8988T (cell line): Measurements from ENCODE around the gene SLC26A5.

Source experiments
- DNase-seq: peaks from one replicate; pipeline ENCODE4 v3.0.0; 2011

The SLC26A5 gene

DNA sequence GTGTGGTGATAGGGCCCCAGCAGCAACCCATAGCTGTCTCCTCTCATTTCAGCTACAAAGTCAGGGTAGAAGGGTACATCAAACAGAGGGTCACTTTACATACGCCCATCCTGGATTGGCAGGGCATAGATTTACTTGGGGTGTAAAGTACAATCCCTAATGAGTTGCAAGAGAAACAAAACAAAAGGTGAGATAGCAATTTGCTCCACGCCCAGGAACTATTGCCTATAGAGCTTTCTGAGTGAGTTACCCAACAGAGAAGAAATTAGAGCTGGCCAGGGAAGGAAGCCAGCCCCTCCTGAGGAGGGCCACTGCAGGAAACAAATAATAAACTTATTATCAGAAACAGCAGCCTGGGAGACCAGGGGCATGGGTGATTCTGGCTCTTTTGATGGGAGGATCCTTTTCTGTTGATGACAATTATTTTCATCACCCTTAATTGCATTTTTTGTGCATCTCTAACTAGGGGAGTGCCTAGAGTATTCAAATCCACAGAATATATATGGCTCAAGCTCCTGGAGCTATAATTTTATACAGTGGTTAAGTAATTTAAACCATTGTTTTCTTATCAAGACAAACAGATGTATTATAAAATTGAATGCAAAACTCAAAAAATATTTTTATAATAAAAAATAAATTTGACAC lies 47.4 kb downstream of the SLC26A5 start:
- DNase-seq: no peak

DNA sequence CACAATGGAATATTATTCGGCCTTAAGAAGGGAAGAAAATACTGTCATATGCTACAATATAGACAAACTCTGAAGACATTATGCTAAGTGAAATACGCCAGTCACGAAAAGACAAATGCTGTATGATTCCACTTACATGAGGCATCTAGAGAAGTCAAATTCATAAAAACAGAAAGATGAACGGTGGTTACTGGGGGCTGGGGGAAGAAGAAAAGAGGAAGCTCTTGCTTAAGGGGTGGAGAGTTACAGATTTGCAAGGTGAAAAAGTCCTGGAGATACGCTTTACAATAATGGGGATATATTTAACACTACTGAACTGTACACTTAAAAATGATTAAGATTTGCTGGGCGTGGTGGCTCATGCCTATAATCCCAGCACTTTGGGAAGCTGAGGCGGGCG lies 49.5 kb downstream of the SLC26A5 start:
- no peak for DNase-seq

DNA sequence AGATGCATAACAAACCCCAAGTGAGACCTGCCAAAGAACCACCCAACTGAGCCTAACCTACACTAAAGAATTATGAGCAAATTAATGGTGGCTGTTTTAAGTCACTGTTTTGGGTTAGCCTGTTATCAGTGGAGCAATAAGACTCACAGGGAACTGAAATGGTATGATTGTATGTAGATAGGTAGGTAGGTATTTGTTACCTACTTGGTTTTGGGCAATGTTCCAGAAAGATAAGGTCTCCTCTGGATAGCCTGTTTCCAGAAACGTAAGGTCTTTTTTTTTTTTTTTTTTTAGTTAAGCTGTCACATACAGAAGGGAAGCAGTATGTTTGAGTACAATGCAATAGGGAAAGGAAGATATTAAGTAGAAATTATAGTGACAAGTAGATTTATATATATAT lies 50.9 kb downstream of the SLC26A5 start:
- no peak for DNase-seq

- DNase-seq: no peak
These were observed 51.4 kb downstream of the SLC26A5 start for GRCh38 chr7:103394566-103394965.

- DNase-seq: no peak
These were observed 54.0 kb downstream of the SLC26A5 start for GRCh38 chr7:103391976-103392375.

DNA sequence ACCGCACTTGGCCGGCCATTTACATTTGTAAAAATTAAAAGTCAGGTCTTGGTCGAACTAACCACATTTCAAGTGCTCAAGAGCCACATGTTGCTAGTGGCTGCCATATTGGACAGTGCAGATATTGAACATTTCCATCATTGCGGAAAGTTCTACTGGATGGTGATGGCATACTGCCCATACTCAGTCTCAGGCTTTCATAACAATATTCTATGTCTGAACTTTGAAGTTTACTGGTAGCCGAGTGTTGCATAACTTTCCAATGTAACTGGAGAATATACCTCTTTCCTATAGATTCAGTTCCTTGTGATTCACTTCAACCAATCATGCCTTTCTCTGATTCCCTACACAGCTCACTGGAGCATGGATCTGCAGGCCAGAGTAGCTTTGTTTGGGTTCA lies 54.9 kb downstream of the SLC26A5 start:
- DNase-seq: no peak

GRCh38 chr7:103389263-103389662 lies 56.7 kb downstream of the SLC26A5 start:
- DNase-seq: no peak

DNA sequence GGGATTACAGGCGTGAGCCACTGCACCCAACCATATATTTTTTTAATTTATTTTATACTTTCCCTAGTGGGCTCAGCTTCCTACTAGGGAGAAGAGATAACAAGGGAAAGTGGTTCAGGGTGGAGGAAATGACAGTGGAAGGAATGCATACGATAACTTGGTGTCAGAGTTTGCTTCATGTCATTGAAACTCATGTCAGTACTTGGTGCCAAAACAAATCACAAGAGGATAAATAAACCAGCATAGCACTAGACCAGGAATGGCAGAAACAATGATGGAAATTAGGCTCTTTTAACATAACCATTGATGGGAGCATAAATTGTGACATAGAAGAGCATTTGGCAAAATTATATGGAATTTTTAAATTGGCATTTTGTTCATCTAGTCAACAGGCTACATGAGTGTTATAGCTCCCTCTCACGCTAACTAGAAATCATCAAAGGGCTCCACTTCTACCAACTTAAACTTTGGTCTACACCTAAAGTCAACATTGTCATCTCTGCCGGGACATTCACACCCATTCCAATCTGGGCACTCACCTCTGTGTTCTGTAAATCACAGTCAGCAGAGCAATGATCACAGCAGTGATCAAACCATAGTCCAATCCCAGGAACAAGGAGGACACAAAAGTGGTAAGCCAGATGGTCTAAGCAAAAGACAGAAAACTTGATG lies 57.4 kb downstream of the SLC26A5 start:
- no peak for DNase-seq

DNA sequence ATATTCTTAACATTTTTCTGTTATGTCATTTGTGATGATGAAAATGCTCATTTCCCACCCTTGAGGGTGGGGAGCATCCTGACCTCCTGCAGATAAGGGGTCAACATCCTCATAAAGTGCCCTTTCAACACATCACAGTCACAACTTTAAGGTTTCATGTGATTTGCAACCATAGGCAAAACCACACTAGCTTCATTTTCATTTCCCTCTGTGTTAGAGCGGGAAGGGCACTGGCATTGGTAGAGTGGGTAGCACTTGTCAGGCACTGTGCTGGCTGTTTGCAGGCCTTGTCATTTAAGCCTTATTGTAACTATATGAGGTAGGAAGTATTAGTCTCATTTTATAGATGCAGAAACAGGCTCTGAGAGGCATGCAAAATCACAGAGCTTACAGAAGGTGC lies 58.8 kb downstream of the SLC26A5 start:
- DNase-seq: no peak

GRCh38 chr7:103382032-103382402 lies 64.0 kb downstream of the SLC26A5 start:
- DNase-seq: no peak

DNA sequence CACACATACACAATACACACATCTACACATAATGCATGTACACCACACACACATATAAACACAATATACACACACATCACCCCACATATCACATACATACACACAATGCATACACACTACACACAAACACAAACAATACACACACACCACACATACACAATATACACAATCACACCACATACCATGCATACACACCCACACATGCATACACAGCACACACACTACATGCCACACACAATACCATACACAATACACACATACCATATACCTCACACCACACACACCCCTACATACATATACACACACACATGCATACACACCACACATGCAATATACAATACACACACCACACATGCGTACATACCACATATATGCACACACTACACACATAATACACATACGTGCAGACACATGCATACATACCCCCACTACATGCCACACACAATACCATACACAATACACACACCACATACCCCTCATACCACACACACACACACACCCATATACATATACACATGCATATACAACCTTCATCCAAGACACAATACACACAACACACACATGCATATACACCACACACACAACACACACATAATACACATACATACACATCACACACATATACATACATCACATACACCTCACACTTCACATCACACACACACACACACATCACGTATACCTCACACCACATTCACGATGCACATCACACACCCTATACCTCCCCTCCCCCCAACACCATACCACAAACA lies 64.6 kb downstream of the SLC26A5 start:
- DNase-seq: no peak

- no peak for DNase-seq
These were observed 65.4 kb downstream of the SLC26A5 start for GRCh38 chr7:103380395-103381191.

GRCh38 chr7:103379270-103379975 lies 66.6 kb downstream of the SLC26A5 start:
- DNase-seq: no peak

DNA sequence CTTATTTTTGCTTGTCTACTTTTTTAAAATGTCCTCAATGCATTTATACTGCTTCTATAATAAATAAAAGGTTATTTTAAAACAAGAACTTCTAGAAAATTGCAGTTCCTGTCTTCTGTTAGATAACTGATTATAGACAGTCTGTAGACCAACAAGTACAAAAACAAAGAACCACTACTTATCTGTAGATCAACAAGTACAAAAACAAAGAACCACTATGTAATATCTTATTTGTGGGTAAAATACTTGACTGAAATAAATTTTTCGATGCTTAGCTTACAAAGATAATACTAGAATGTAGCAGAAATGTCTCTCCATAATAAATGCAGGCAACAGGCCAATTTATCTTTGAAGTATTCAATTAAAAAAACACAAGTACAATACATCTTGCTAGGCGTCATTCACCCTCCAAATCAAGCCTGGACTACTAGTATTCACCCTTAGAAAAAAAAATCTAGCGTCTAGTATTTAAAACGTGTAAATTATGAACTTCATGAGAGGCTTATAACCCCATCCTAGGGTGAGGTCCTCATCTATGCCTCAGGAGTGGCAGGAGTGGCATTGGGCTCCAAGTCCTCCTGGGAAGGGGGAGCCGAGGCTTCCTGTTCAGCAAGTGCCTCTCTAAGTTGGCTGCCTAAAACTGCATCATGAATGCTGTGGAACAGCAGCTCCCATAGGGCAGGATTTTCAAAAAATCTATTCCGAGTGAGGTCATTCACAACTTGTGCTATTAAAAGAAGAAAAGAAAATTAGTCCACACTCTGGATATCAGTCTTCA lies 72.0 kb downstream of the SLC26A5 start:
- no peak for DNase-seq

- no peak for DNase-seq
These were observed 76.6 kb downstream of the SLC26A5 start for GRCh38 chr7:103369432-103369831.

- DNase-seq: no peak
These were observed 96.2 kb downstream of the SLC26A5 start for GRCh38 chr7:103349805-103350204.

DNA sequence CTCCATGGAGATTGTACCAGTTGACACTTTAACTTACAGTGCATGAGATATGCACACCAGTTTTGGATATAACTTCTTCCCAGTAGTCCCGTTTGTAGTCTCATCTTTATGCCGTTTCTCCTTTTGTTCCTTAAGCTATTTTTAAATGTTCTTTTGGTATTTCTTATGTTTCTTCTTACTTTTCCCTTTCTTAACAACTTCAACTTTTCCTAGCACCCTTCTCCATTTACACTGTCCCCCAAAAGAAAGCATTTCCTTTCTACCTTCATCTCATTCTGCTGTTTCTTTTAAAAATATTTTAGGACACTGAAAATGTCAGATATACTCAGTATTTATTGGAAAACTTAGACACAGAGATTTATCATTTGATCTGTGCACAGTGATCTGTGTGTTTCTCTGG lies 97.0 kb downstream of the SLC26A5 start:
- no peak for DNase-seq

- no peak for DNase-seq
These were observed 97.6 kb downstream of the SLC26A5 start for GRCh38 chr7:103348452-103348851.

DNA sequence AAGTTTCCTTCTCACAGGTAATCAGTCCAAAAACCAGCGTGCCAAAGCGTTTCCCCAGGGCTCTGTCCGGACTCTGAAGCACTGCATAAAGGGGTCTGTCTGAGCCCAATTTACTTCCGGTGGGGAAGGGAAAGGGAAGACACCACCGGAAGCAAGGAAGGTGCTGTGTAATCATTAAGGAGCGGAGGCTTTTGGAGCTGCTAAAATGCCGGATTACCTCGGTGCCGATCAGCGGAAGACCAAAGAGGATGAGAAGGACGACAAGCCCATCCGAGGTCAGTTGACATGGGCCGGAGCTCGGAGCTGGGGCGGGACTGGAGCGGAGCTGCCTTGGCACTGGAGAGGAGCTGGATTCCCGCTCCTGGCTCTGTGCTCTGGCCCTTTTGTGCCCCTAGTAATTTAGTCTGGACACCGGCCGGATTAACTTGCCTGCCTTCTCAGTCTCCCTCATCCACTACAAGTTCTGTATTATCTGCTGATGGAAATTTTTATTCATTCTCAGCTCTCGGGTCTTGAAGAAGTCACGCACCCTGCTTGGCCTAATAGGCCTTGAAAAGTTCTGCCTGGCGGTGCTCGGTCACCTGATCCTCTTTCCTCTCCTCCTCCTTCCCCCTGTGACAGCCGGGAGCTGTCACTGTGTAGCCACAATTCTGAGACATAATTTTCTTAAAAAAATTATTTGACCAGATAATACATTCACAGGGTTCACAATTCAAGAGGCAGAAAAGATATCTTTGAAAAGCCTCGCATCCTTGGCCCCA lies 98.3 kb downstream of the SLC26A5 start, which contains the start of gene PSMC2:
Gene PSMC2 (plus strand): TSS at position 137 of the 761 bp plus-strand sequence. CDS start 69 bp downstream, at position 206.
- peak; percentile 29 for DNase-seq

- no peak for DNase-seq
These were observed 99.6 kb downstream of the SLC26A5 start for GRCh38 chr7:103346396-103346795.
